Activated CD8-positive, alpha-beta T cell treated with anti-CD3 and anti-CD28 coated beads for 36 hours (primary cell): ENCODE data around the gene ABCB11. TPM values are rescaled to one million over a fixed set of nuclear protein-coding genes. Genes with fewer than 3 reads are reported as not detected.

Source experiments
- ATAC-seq: fragments of 200-7000 bp; cut with Tn5 transposase; one replicate; pipeline ENCODE4 v1.10.0; 2021; ENCODE audit warnings: mild to moderate bottlenecking, moderate library complexity
- CTCF ChIA-PET: fragments of 350-600 bp; sonication (Branson Sonifier 250); formaldehyde crosslinking; loops from one replicate; lab custom pipeline; 2021; ENCODE audit warnings: antibody characterized with exemption; lab: Charles Lee
- POLR2A ChIA-PET: fragments of 350-600 bp; sonication (Branson Sonifier 250); formaldehyde crosslinking; loops from one replicate; lab custom pipeline; 2021; ENCODE audit warnings: antibody characterized with exemption; lab: Charles Lee
- DNase-seq: peaks from one replicate; pipeline ENCODE4 v3.0.0-alpha.2; 2020
- H3K27ac Mint-ChIP-seq: one replicate; pipeline ENCODE4 v1.8.0; 2021; ENCODE audit warnings: mild to moderate bottlenecking, mixed read lengths
- H3K27me3 Mint-ChIP-seq: one replicate; pipeline ENCODE4 v1.8.0; 2021; ENCODE audit warnings: mixed read lengths
- H3K36me3 Mint-ChIP-seq: one replicate; pipeline ENCODE4 v1.8.0; 2021; ENCODE audit warnings: low read depth, mixed read lengths
- H3K4me1 Mint-ChIP-seq: one replicate; pipeline ENCODE4 v1.8.0; 2021; ENCODE audit warnings: low read depth, mixed read lengths
- H3K4me3 Mint-ChIP-seq: one replicate; pipeline ENCODE4 v1.8.0; 2021; ENCODE audit warnings: mild to moderate bottlenecking, moderate library complexity, mixed read lengths
- H3K9me3 Mint-ChIP-seq: one replicate; pipeline ENCODE4 v1.8.0; 2021; ENCODE audit warnings: mixed read lengths
- intact Hi-C: fragments of 100-400 bp; cut with micrococcal nuclease; formaldehyde crosslinking; loops from one replicate; pipeline ENCODE4 v1.10.0; 2022
- total RNA-seq, 2 experiments: library from RNA; stranded (reverse); gene quantifications; one replicate each; pipeline ENCODE4 v1.2.3, GENCODE V29; 2021
- TF ChIP-seq, protein P1 (sequence below): fragments of 200-600 bp; IDR thresholded peaks from one replicate; pipeline ENCODE4 v1.8.0; 2022; ENCODE audit warnings: antibody characterized with exemption, mild to moderate bottlenecking

The ABCB11 gene
- total RNA-seq, 2 experiments from 2014 or later, result not detected

DNA sequence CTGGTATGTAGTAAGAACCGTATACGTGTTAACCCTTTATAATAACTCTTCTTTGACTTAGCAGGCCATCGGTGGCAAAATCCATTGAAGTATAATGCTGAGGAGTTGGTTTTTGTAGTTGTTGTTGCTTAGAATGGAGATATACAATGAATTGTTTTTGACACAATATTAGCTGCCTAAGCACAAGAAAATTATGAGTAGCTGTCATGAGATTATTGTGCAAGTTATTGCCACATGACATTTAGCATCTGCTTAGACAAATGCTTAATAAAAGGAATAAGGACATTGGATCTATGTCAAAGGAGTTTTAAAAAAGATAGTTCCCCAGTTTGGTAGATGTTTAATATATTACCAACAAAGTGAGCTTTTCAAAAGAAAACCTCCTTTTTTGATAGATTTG, 59.9 kb downstream of the ABCB11 start:
- intact Hi-C loops, result loop anchor here (10.0 kb wide), 1 partner anchor 504 kb away; the partner anchor contains the start of gene BBS5
- ATAC-seq (no peak), DNase-seq (no peak)
- Mint-ChIP-seq H3K36me3 (no peaks in the 10 kb centered on the region), H3K27me3 (no peaks in the 10 kb centered on the region), H3K9me3 (no peaks in the 10 kb centered on the region), H3K4me3 (no peak overlapping the region), H3K4me1 (no peaks in the 10 kb centered on the region), H3K27ac (no peak overlapping the region)
- POLR2A ChIA-PET, result no interaction called here
- CTCF ChIA-PET, result interaction anchor here (0.9 to 4.7 kb wide), 5 partner anchors 9 to 171 kb away, joined by 3 to 25 read pairs (median 12); no protein-coding TSS in a partner anchor
- TF ChIP-seq, protein P1, sequence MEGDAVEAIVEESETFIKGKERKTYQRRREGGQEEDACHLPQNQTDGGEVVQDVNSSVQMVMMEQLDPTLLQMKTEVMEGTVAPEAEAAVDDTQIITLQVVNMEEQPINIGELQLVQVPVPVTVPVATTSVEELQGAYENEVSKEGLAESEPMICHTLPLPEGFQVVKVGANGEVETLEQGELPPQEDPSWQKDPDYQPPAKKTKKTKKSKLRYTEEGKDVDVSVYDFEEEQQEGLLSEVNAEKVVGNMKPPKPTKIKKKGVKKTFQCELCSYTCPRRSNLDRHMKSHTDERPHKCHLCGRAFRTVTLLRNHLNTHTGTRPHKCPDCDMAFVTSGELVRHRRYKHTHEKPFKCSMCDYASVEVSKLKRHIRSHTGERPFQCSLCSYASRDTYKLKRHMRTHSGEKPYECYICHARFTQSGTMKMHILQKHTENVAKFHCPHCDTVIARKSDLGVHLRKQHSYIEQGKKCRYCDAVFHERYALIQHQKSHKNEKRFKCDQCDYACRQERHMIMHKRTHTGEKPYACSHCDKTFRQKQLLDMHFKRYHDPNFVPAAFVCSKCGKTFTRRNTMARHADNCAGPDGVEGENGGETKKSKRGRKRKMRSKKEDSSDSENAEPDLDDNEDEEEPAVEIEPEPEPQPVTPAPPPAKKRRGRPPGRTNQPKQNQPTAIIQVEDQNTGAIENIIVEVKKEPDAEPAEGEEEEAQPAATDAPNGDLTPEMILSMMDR, result no peak

DNA sequence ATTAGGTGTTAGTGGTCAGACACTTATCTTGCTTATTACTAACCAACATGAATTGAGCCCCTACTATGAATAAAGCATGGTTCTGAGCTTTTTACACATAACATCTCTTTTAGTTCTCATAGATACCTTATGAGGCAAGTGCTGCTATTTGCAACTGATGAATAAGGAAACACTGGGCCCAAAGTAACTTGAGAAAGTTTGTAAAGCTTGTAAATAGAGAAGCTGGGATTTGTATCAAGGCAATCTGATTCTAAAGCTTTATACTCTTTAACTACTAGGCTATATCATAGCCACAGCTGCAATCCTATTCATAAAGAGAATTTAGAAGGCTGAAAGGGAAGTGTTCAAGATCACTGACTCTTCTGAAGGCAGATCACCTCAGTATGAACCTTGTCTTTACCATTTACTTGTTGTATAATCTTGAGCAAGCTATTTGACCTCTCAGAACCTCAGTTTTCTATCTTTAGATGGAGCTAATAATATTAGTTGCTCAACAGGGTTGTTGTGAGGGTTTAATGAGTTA, 60.4 kb downstream of the ABCB11 start:
- ChIA-PET CTCF (interaction anchor here (0.9 to 4.7 kb wide), 5 partner anchors 9 to 171 kb away, joined by 3 to 25 read pairs (median 12); no protein-coding TSS in a partner anchor), POLR2A (interaction anchor here (0.6 kb wide), 1 partner anchor 205 kb away, joined by 4 read pairs; no protein-coding TSS in a partner anchor)
- H3K36me3 Mint-ChIP-seq, result no peaks in the 10 kb centered on the region
- intact Hi-C loops, result loop anchor here (10.0 kb wide), 1 partner anchor 504 kb away; the partner anchor contains the start of gene BBS5
- DNase-seq, result no peak
- H3K27me3 Mint-ChIP-seq, result no peaks in the 10 kb centered on the region
- no peak overlapping the region for H3K4me3 Mint-ChIP-seq
- TF ChIP-seq, protein P1, result no peak
- H3K27ac Mint-ChIP-seq, result no peak overlapping the region
- H3K9me3 Mint-ChIP-seq, result no peaks in the 10 kb centered on the region
- no peak for ATAC-seq
- H3K4me1 Mint-ChIP-seq, result peaks cover 3% of the 10 kb centered on the region

DNA sequence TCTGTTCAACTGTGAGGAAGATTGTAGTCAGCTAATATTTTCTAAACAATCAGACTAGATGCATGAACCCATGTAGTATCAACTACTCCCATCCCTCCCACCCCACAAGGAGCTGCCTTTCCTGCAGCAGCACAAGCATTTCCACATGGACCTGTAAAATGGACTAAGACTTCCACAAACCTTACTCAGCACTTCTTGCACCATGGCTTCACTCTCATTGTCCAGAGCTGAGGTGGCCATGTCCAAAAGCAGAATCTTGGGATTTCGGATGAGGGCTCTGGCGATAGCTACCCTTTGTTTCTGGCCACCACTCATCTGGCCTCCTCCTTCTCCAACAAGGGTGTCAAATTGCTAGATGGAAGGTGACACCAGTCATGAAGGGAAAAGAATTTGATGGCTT, 61.3 kb downstream of the ABCB11 start:
- ATAC-seq (no peak), DNase-seq (no peak)
- H3K27ac Mint-ChIP-seq, result no peak overlapping the region
- intact Hi-C loops, result loop anchor here (10.0 kb wide), 2 partner anchors 135 to 505 kb away; partner anchors contain the start of gene BBS5
- TF ChIP-seq, protein P1, result no peak
- CTCF ChIA-PET, result interaction anchor here (1.3 to 4.7 kb wide), 6 partner anchors 8 to 252 kb away, joined by 3 to 25 read pairs (median 9); no protein-coding TSS in a partner anchor
- H3K9me3 Mint-ChIP-seq, result no peaks in the 10 kb centered on the region
- H3K4me3 Mint-ChIP-seq, result no peak overlapping the region
- H3K27me3 Mint-ChIP-seq, result no peaks in the 10 kb centered on the region
- POLR2A ChIA-PET, result no interaction called here
- peaks cover 9% of the 10 kb centered on the region for H3K4me1 Mint-ChIP-seq
- H3K36me3 Mint-ChIP-seq, result no peaks in the 10 kb centered on the region

DNA sequence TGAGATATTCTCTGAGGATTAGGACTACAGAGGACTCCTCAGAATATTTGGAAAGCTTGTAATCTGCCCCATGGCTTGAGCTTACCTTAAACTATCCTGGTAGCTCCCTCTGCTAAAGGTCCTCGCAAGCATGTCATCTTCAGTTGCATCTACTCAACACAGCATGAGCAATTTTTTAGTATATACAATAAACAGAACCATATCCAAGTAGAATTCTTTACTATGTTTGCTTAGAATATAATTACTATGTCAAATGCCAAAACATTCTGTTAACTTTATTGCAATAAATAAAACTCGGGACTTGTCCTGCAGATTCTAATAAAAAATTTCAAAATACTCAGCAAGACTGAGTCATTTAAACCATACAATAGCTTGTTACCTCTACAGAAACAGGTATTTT, 62.8 kb downstream of the ABCB11 start:
- intact Hi-C loops, result loop anchor here (10.0 kb wide), 1 partner anchor 136 kb away; no protein-coding TSS in a partner anchor
- no peaks in the 10 kb centered on the region for H3K9me3 Mint-ChIP-seq
- TF ChIP-seq, protein P1, result no peak

More for the DNA sequence above, 62.8 kb downstream of the ABCB11 start:
- Mint-ChIP-seq H3K4me3 (no peak overlapping the region), H3K27ac (no peak overlapping the region), H3K27me3 (no peaks in the 10 kb centered on the region), H3K4me1 (peaks cover 19% of the 10 kb centered on the region), H3K36me3 (no peaks in the 10 kb centered on the region)
- ATAC-seq, result no peak
- ChIA-PET POLR2A (no interaction called here), CTCF (interaction anchor here (1.1 to 4.7 kb wide), 6 partner anchors 19 to 254 kb away, joined by 3 to 25 read pairs (median 6); no protein-coding TSS in a partner anchor)
- DNase-seq, result no peak
